ENCODE data around the gene FRAS1. TPM values are rescaled to one million over a fixed set of nuclear protein-coding genes. Genes with fewer than 3 reads are reported as not detected.

FRAS1 gene
- total RNA-seq, 1 donor from 2014 or later: 13.7 TPM

- no peaks in the 10 kb centered on the region for H3K27me3 ChIP-seq (ENCODE audit: control insufficient read depth, insufficient read depth, low read length)
- H3K36me3 ChIP-seq (ENCODE audit: control insufficient read depth, insufficient read depth, low read length): no peaks in the 10 kb centered on the region
- DNase-seq (ENCODE audit: low read depth) (no peak), FAIRE-seq (no peak)
- TF ChIP-seq CTCF (IDR thresholded peaks at IDR 0.05; ENCODE audit: insufficient read depth, low read length, severe bottlenecking): no peak
- H3K4me3 ChIP-seq (ENCODE audit: low read depth, low read length): no peak overlapping the region
Measured at GRCh38 chr4:78354782-78355181, 297.7 kb downstream of the FRAS1 start.

GRCh38 chr4:78355306-78355705, 298.2 kb downstream of the FRAS1 start:
- no peak overlapping the region for H3K4me3 ChIP-seq (ENCODE audit: low read depth, low read length)
- peaks cover 2% of the 10 kb centered on the region for H3K27me3 ChIP-seq (ENCODE audit: control insufficient read depth, insufficient read depth, low read length)
- H3K36me3 ChIP-seq (ENCODE audit: control insufficient read depth, insufficient read depth, low read length): no peaks in the 10 kb centered on the region
- no peak for DNase-seq (ENCODE audit: low read depth)
- FAIRE-seq: no peak
- no peak for TF ChIP-seq CTCF (IDR thresholded peaks at IDR 0.05; ENCODE audit: insufficient read depth, low read length, severe bottlenecking)

- DNase-seq (ENCODE audit: low read depth) (no peak), FAIRE-seq (no peak)
- Histone ChIP-seq H3K36me3 (ENCODE audit: control insufficient read depth, insufficient read depth, low read length) (no peaks in the 10 kb centered on the region), H3K27me3 (ENCODE audit: control insufficient read depth, insufficient read depth, low read length) (peaks cover 2% of the 10 kb centered on the region), H3K4me3 (ENCODE audit: low read depth, low read length) (no peak overlapping the region)
- no peak for TF ChIP-seq CTCF (IDR thresholded peaks at IDR 0.05; ENCODE audit: insufficient read depth, low read length, severe bottlenecking)
Measured at GRCh38 chr4:78356251-78356786, 299.2 kb downstream of the FRAS1 start.

- H3K36me3 ChIP-seq (ENCODE audit: control insufficient read depth, insufficient read depth, low read length): no peaks in the 10 kb centered on the region
- TF ChIP-seq CTCF (IDR thresholded peaks at IDR 0.05; ENCODE audit: insufficient read depth, low read length, severe bottlenecking): no peak
- H3K4me3 ChIP-seq (ENCODE audit: low read depth, low read length): no peak overlapping the region
- DNase-seq (ENCODE audit: low read depth) (no peak), FAIRE-seq (peak; percentile 13)
- H3K27me3 ChIP-seq (ENCODE audit: control insufficient read depth, insufficient read depth, low read length): peaks cover 2% of the 10 kb centered on the region
Measured at GRCh38 chr4:78357122-78357521, 300.0 kb downstream of the FRAS1 start.

- no peak overlapping the region for H3K4me3 ChIP-seq (ENCODE audit: low read depth, low read length)
- peaks cover 2% of the 10 kb centered on the region for H3K27me3 ChIP-seq (ENCODE audit: control insufficient read depth, insufficient read depth, low read length)
- H3K36me3 ChIP-seq (ENCODE audit: control insufficient read depth, insufficient read depth, low read length): no peaks in the 10 kb centered on the region
- no peak for FAIRE-seq
- no peak for TF ChIP-seq CTCF (IDR thresholded peaks at IDR 0.05; ENCODE audit: insufficient read depth, low read length, severe bottlenecking)
- DNase-seq (ENCODE audit: low read depth): no peak
Measured at GRCh38 chr4:78360466-78360865, 303.3 kb downstream of the FRAS1 start.

- Histone ChIP-seq H3K4me3 (ENCODE audit: low read depth, low read length) (no peak overlapping the region), H3K27me3 (ENCODE audit: control insufficient read depth, insufficient read depth, low read length) (peaks cover 2% of the 10 kb centered on the region), H3K36me3 (ENCODE audit: control insufficient read depth, insufficient read depth, low read length) (no peaks in the 10 kb centered on the region)
- DNase-seq (ENCODE audit: low read depth) (no peak), FAIRE-seq (no peak)
- no peak for TF ChIP-seq CTCF (IDR thresholded peaks at IDR 0.05; ENCODE audit: insufficient read depth, low read length, severe bottlenecking)
Measured at GRCh38 chr4:78361621-78362120, 304.5 kb downstream of the FRAS1 start.
